MM.1S (cell line): ENCODE measurements around the gene EPN3.

Experiments
- DNase-seq: peaks from one replicate; pipeline ENCODE4 v3.0.0-alpha.2; 2015
- H2AFZ ChIP-seq: fragments of 300-600 bp; sonication (generic); 2 replicates; pipeline ENCODE4 v1.6.0; 2016; ENCODE audit warnings: antibody characterized with exemption, low read length
- H3F3A ChIP-seq: fragments of 300-600 bp; sonication (generic); 2 replicates; pipeline ENCODE4 v1.6.1; 2016; ENCODE audit warnings: mild to moderate bottlenecking, antibody characterized with exemption, low read length, moderate library complexity, mixed read lengths; ENCODE audit not compliant: insufficient read depth
- H3K27ac ChIP-seq: fragments of 300-600 bp; sonication (generic); 2 replicates; pipeline ENCODE4 v1.5.1; 2016; ENCODE audit warnings: mild to moderate bottlenecking, low read length
- H3K27me3 ChIP-seq: fragments of 300-600 bp; sonication (generic); replicated peaks from 2 replicates; pipeline ENCODE4 v1.6.0; 2016; ENCODE audit warnings: low read length; ENCODE audit not compliant: insufficient read depth
- H3K36me3 ChIP-seq: fragments of 300-600 bp; sonication (generic); replicated peaks from 2 replicates; pipeline ENCODE4 v1.6.1; 2016; ENCODE audit warnings: mild to moderate bottlenecking, low read length, mixed read lengths; ENCODE audit not compliant: insufficient read depth
- H3K4me1 ChIP-seq: fragments of 300-600 bp; sonication (generic); 2 replicates; pipeline ENCODE4 v1.6.1; 2016; ENCODE audit warnings: low read length, mixed read lengths
- H3K4me2 ChIP-seq: fragments of 300-600 bp; sonication (generic); 2 replicates; pipeline ENCODE4 v1.6.0; 2016; ENCODE audit warnings: low read depth, low read length
- H3K4me3 ChIP-seq: fragments of 300-600 bp; sonication (generic); 2 replicates; pipeline ENCODE4 v1.5.1; 2016; ENCODE audit warnings: low read length, mixed read lengths
- H3K79me2 ChIP-seq: fragments of 300-600 bp; sonication (generic); 2 replicates; pipeline ENCODE4 v1.6.1; 2016; ENCODE audit warnings: mixed run types, low read length, mixed read lengths
- H3K9ac ChIP-seq: fragments of 300-600 bp; sonication (generic); 2 replicates; pipeline ENCODE4 v1.6.1; 2016; ENCODE audit warnings: low read length, mixed read lengths
- H3K9me2 ChIP-seq: fragments of 300-600 bp; sonication (generic); replicated peaks from 2 replicates; pipeline ENCODE4 v1.6.1; 2016; ENCODE audit warnings: mild to moderate bottlenecking, low read length, mixed read lengths; ENCODE audit not compliant: insufficient read depth
- H3K9me3 ChIP-seq: fragments of 300-600 bp; sonication (generic); replicated peaks from 2 replicates; pipeline ENCODE4 v1.6.1; 2016; ENCODE audit warnings: mild to moderate bottlenecking, low read length, mixed read lengths; ENCODE audit not compliant: insufficient read depth
- H4K20me1 ChIP-seq: fragments of 300-600 bp; sonication (generic); 2 replicates; pipeline ENCODE4 v1.6.1; 2016; ENCODE audit warnings: mild to moderate bottlenecking, low read length, moderate library complexity, mixed read lengths; ENCODE audit not compliant: insufficient read depth
- CTCF ChIP-seq: fragments of 300-600 bp; sonication (generic); IDR thresholded peaks from 2 replicates; pipeline ENCODE4 v1.5.1; 2016; ENCODE audit warnings: antibody characterized with exemption, low read length, mixed read lengths
- EZH2 ChIP-seq: fragments of 300-600 bp; sonication (generic); optimal IDR thresholded peaks from 2 replicates; pipeline ENCODE3; 2017; ENCODE audit warnings: low read depth, mild to moderate bottlenecking, antibody characterized with exemption, low read length, mixed read lengths
- EZH2phosphoT487 ChIP-seq: fragments of 300-600 bp; sonication (generic); IDR thresholded peaks from 2 replicates; pipeline ENCODE4 v1.6.1; 2018; ENCODE audit warnings: antibody characterized with exemption, low read length

Gene EPN3

GRCh38 chr17:50539762-50540559 lies 7.4 kb downstream of the EPN3 start:
- no peaks in the 10 kb centered on the region for H3K36me3 ChIP-seq
- no peaks in the 10 kb centered on the region for H4K20me1 ChIP-seq
- DNase-seq: no peak
- peaks cover 34% of the 10 kb centered on the region for H3K27me3 ChIP-seq
- no peaks in the 10 kb centered on the region for H3K9me2 ChIP-seq
- H3K4me2 ChIP-seq: no peak overlapping the region
- no peaks in the 10 kb centered on the region for H3F3A ChIP-seq
- H2AFZ ChIP-seq: no peak overlapping the region
- peaks cover 9% of the 10 kb centered on the region; the same call in 1 of the 2 replicates for H3K4me1 ChIP-seq
- H3K27ac ChIP-seq: no peak overlapping the region
- H3K9ac ChIP-seq: no peak overlapping the region
- no peak overlapping the region for H3K4me3 ChIP-seq
- H3K9me3 ChIP-seq: no peaks in the 10 kb centered on the region
- no peaks in the 10 kb centered on the region for H3K79me2 ChIP-seq
- TF ChIP-seq CTCF (no peak), EZH2phosphoT487 (no peak), EZH2 (no peak)

GRCh38 chr17:50540560-50541401 lies 8.2 kb downstream of the EPN3 start:
- H3K4me2 ChIP-seq: 0 out of 2 replicates have a peak overlapping the region, but pooled peaks have one; percentile 79
- H3F3A ChIP-seq: no peaks in the 10 kb centered on the region
- no peak overlapping the region for H3K9ac ChIP-seq
- TF ChIP-seq EZH2phosphoT487: no peak
- no peak for TF ChIP-seq CTCF
- no peak for TF ChIP-seq EZH2
- peaks cover 27% of the 10 kb centered on the region for H3K27me3 ChIP-seq
- H3K9me3 ChIP-seq: no peaks in the 10 kb centered on the region
- H3K4me1 ChIP-seq: peaks cover 9% of the 10 kb centered on the region; the same call in 1 of the 2 replicates
- no peaks in the 10 kb centered on the region for H3K79me2 ChIP-seq
- no peaks in the 10 kb centered on the region for H3K9me2 ChIP-seq
- no peak overlapping the region for H3K27ac ChIP-seq
- H3K4me3 ChIP-seq: peak overlapping the region; percentile 68; the same call in 1 of the 2 replicates
- no peaks in the 10 kb centered on the region for H3K36me3 ChIP-seq
- H4K20me1 ChIP-seq: no peaks in the 10 kb centered on the region
- DNase-seq: no peak
- peak overlapping the region; percentile 84; the same call in 1 of the 2 replicates for H2AFZ ChIP-seq

GRCh38 chr17:50541402-50541715 lies 8.8 kb downstream of the EPN3 start:
- Histone ChIP-seq H3F3A (no peaks in the 10 kb centered on the region), H3K4me3 (peak overlapping the region; percentile 68), H4K20me1 (no peaks in the 10 kb centered on the region), H3K9ac (peak overlapping the region; percentile 40; the same call in 1 of the 2 replicates), H3K79me2 (no peaks in the 10 kb centered on the region), H3K4me1 (peaks cover 10% of the 10 kb centered on the region), H3K9me3 (no peaks in the 10 kb centered on the region), H3K27ac (no peak overlapping the region), H3K36me3 (no peaks in the 10 kb centered on the region), H2AFZ (peak overlapping the region; percentile 84), H3K9me2 (no peaks in the 10 kb centered on the region), H3K4me2 (peak overlapping the region; percentile 79), H3K27me3 (peaks cover 21% of the 10 kb centered on the region)
- no peak for TF ChIP-seq CTCF
- no peak for TF ChIP-seq EZH2phosphoT487
- no peak for TF ChIP-seq EZH2
- DNase-seq: no peak
